Liver (tissue), 3 donors: Measurements from ENCODE around the gene TBC1D5.

Experiments used
- CTCF ChIP-seq: fragments of 150-350 bp; IDR thresholded peaks from 2 replicates; pipeline ENCODE4 v1.5.1; 2017; ENCODE audit warnings: improper control_type of control experiment, low read depth, low read length; ENCODE audit not compliant: missing input control
- EGR1 ChIP-seq, 2 donors: IDR thresholded peaks; 2 replicates each; pipeline ENCODE4 v1.6.1; 2016 to 2018; ENCODE audit warnings: antibody characterized with exemption in 2 of 2, low read depth in 2 of 2
- FOXA1 ChIP-seq: IDR thresholded peaks from 2 replicates; pipeline ENCODE4 v1.6.1; 2016; ENCODE audit warnings: antibody characterized with exemption
- GABPA ChIP-seq, 2 donors: IDR thresholded peaks in 1 of 2; conservative IDR thresholded peaks in 1 of 2; 2 replicates each; pipeline ENCODE4 v1.6.1; 2016; ENCODE audit warnings: antibody characterized with exemption in 2 of 2, mild to moderate bottlenecking in 1 of 2, moderate library complexity in 1 of 2
- JUND ChIP-seq, 2 donors: IDR thresholded peaks; 2 replicates each; pipeline ENCODE4 v1.6.1; 2016; ENCODE audit warnings: antibody characterized with exemption in 2 of 2
- MAX ChIP-seq: IDR thresholded peaks from 2 replicates; pipeline ENCODE4 v1.6.1; 2016; ENCODE audit warnings: antibody characterized with exemption
- RAD21 ChIP-seq, 2 donors: IDR thresholded peaks; 2 replicates each; pipeline ENCODE4 v1.6.1; 2016; ENCODE audit warnings: antibody characterized with exemption in 2 of 2, mild to moderate bottlenecking in 2 of 2
- REST ChIP-seq: IDR thresholded peaks from 2 replicates; pipeline ENCODE4 v1.6.1; 2016; ENCODE audit warnings: antibody characterized with exemption, mild to moderate bottlenecking
- RXRA ChIP-seq, 2 donors: IDR thresholded peaks; 2 replicates each; pipeline ENCODE4 v1.6.1; 2017 to 2018; ENCODE audit warnings: antibody characterized with exemption in 2 of 2, mild to moderate bottlenecking in 1 of 2
- SP1 ChIP-seq: IDR thresholded peaks from 2 replicates; pipeline ENCODE4 v1.6.1; 2018; ENCODE audit warnings: antibody characterized with exemption, mild to moderate bottlenecking
- TAF1 ChIP-seq: conservative IDR thresholded peaks from 2 replicates; pipeline ENCODE4 v1.6.1; 2016; ENCODE audit warnings: antibody characterized with exemption, mild to moderate bottlenecking
- YY1 ChIP-seq: IDR thresholded peaks from 2 replicates; pipeline ENCODE4 v1.6.1; 2016; ENCODE audit warnings: antibody characterized with exemption, mild to moderate bottlenecking
- ZBTB33 ChIP-seq: IDR thresholded peaks from 2 replicates; pipeline ENCODE4 v1.6.1; 2016; ENCODE audit warnings: antibody characterized with exemption
- donor health status: healthy.
- donor health status: healthy.

- no peak for TF ChIP-seq CTCF
- no peak for TF ChIP-seq TAF1
- no peak for TF ChIP-seq GABPA (IDR thresholded peaks at IDR 0.05 in 1 of 2, conservative IDR thresholded peaks at IDR 0.05 in 1 of 2)
- no peak for TF ChIP-seq REST
- TF ChIP-seq YY1, result no peak
- TF ChIP-seq RAD21 (IDR thresholded peaks at IDR 0.05), result no peak
- TF ChIP-seq FOXA1, result no peak
- TF ChIP-seq MAX, result no peak
- TF ChIP-seq RXRA (IDR thresholded peaks at IDR 0.05), result no peak
- no peak for TF ChIP-seq ZBTB33
- no peak for TF ChIP-seq SP1
- TF ChIP-seq JUND (IDR thresholded peaks at IDR 0.05), result no peak
- no peak for TF ChIP-seq EGR1 (IDR thresholded peaks at IDR 0.05; ENCODE audit: low read depth in 2 of 2)
Measured at GRCh38 chr3:17349093-17349492, 393.3 kb downstream of the TBC1D5 start.
